HG02970 (cell line): ENCODE measurements around the gene RNF157.
"Not testable (repeated sequence)": the region's sequence is repeated elsewhere in the genome, so short reads cannot be mapped to it uniquely, and the experiment has no call there.

Source experiments
- ATAC-seq: cut with Tn5 transposase; IDR thresholded peaks from one replicate; pipeline ENCODE4 v1.9.1; 2021; ENCODE audit warnings: mild to moderate bottlenecking, moderate library complexity, moderate number of reproducible peaks; ENCODE audit not compliant: unreplicated experiment, low FRiP score

RNF157 gene

DNA sequence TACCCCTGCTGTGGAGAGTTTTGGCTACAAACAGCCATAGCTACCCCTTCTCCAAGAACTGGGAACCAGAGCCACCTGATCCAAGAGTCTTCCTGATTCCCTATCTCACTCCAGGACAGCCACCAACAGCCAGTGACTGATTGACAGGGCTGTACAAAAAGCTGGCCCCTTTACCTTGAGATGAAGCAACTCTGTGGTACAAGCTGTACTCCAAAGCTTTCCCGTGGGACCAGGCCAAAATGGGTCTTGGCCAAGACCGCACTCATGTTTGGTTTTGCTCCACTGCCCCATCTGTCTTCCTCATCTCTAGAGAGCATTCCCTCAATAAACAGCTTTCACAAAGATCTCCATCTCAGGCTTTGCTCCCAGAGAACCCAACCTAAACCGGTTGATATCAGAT, 43.6 kb downstream of the RNF157 start:
- ATAC-seq: no peak

DNA sequence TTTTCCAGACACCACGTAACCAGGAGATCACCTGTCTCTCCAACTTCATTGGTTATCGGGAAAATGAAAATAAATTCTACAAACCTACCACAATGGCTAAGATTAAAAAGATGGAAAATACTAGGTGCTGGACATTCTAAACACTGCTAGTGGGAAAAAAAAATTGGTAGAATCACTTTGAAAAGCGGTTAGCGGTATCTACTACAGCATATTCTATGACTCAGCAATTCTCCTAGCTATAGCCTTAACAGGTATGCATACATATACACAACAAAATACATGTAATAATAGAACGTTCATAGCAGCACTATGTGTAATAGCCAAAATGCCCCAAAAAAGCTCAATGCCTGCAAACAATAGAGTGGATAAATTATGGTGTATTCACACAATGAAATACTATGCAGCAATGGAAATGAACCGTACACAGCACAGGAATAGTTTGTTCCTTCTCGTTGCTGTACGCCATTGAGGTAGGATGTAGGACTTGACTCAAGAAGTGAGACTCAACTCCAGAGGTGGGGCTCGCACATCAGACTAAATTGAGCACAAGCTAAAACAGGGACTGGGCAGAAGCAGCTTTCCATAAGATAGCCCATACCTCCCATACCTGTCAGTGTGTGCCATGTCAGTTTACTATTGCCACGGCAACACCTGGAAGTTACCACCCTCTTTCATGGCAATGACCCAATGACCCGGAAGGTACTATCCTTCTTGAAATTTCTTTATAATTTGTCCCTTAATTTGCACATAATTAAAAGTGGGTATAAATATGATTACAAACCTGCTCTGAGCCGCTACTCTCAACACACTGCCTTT, 44.8 kb downstream of the RNF157 start:
- no peak for ATAC-seq

DNA sequence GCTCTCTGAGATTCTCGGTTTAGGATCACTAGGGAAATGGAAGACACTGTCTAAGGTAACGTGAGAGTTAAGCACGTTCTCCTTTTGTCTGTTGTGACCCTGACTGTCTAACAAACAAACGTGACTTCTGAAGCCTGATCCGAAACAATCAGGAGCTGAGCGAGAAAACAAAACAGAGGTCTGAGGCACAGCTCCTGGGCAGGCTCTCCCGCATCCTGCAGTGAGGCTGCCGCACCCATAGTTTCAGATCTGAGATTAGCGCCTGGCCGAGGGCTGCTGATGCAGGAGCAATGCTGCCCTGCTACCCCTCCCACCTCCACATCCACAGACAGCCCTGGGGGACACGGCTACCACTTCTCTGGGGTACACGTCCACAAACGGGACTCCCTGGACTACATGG, 46.7 kb downstream of the RNF157 start:
- no peak for ATAC-seq

DNA sequence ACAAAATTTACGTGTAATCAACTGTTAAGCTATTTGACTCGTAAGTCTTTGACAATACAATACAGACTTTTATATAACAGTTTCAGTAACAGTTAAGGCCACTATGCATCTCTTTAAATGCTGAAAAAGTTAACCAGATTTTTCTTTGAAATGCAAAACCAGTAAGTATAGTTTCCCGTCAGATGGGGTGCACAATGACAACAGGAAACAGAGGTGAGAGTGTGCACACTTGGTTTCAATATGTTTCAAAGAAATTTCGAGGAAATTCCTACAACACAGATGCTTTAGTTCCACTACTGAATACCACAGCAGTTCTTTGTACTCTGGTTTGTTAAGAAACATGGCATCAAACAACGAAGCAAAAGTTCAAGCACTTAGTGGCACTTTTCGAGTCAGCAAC, 48.4 kb downstream of the RNF157 start:
- peak; percentile 56 for ATAC-seq

DNA sequence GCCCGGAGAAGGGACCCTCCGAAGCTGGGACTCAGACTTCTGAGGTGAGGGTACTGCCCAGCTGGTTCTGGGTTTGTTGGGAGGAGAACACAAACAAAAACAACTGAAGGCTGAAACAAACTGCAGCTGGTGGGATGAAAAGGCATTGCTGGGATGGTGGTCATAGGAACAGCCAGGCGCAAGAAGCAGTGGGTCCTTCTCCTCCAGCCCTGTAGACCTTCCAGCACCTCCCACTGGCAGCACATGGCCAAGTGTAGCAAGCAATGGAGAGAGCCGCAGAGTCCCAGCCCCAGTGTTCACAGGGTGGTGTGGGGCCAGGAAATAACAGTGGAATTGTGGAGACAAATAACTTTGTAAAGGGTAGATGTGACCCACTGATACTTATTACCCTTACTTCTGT, 50.6 kb downstream of the RNF157 start:
- ATAC-seq: no peak

DNA sequence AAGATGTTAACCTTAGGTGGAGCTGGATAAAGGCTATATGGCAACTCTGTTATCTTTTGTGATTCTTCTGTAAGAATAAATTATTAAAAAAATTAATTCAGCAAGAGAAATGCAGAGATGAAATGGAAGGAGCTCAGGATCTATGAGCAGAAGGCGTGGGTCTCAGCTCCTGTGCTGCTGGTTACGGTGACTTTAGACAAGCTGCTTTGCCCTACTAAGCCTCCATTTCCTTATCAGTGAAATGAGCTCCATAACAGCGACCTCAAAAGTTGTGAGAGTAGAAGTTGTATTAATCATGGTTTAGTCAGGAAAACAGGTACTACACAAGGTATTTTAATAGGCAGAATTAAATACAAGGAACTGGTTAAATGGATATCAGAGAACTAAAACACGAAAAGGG, 51.0 kb downstream of the RNF157 start:
- no peak for ATAC-seq

DNA sequence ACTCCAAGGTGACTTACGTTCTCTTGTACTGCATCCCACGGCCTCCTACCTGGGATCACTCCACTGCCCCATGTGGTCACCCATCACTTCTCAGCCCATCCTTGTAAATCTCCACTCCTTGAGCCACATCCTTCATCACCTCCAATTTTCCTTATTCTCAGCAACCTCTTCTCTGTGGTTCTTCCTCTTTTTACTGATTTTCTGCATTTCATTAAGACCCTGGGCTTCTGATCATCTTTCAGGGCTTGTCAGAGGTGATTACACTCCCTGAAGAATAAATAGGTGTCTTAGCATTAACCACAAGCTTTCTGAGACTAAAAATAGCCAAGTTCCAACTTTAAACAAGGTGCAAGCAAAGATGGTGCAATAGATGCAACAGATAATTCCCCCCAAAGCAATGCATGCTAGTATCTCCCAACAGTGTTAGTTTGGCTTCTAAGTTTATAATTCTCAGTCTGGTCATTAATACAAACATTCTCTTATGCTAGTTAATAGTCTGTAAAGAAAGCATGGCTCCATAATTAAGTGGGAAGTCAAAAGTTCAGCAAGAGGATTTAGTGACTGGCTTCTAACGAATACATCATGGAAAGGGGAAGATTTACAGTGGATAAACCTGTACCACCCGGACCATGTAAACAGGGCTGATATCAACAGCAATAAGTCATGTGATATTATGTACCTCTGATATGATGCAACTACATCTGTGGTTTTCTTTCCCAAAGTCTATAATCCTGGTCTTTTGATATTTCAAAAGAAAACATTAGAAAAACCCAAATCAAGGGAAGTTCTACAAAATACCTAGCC, 51.9 kb downstream of the RNF157 start:
- no peak for ATAC-seq

DNA sequence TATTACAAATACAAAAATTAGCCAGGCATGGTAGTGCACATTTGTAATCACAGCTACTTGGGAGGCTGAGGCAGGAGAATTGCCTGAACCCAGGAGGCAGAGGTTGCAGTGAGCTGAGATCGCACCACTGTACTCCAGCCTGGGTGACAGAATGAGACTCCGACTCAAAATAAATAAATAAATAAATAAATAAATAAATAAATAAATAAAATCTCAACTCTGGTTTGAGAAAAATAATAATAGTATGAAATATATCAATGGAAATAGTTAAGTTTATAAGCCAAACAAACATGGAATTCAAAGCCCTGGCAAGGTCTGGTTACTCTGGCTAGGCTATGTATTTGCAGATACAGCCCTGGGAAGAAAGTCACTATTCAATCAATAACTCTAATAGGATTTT, 53.5 kb downstream of the RNF157 start:
- not testable (repeated sequence) for ATAC-seq

DNA sequence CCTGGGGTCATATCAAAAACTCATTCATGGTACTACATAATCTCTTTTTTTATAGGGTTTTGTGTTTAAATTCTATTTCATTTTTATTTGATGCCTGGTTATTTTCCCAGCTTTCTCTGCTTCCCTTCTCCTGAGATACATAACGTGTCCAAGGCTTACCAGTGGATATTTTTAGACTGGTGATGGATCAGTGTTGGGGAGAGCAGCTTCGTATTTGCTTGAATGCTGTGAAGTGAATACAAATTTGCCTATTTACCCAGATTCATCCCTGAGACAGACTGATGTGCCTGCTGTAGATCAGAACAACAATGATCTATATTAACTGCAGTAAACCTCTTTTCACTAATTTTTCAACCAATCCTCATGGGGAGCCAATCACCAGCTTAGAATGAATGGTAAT, 56.0 kb downstream of the RNF157 start:
- ATAC-seq: no peak

DNA sequence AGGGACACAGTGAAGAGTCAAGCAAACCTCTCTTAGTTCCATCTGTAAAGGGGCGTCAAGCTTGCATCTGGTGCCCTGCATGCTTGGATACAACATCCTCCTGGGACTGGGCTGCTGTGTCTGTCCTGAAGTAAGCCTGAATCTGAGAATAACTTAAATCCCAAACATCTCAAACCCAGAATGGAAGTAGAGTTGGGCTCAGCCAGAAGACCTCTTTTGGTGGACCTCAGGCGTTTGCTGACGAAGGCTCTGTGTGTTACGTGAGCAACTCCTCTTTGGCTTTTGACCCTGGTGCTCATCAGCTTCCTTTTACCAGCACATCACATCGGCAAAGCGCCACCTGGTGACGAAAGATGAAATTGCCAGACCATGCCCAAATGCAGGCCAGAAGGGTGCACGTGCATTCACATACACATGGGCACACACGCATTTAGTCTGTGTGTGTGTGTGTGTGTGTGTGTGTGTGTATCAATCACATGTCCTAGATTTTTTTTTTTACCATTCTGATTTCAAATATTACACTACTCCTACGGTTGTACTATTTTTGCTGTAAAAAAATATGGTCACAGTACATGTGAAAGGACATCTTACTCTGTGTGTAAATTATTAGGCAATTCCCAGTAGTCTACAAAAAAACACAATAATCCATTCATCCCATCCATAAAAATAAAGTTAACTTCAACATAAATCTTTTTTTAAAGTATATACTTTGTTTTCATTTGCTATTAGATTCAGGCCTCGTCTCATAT, 58.1 kb downstream of the RNF157 start:
- ATAC-seq: no peak

DNA sequence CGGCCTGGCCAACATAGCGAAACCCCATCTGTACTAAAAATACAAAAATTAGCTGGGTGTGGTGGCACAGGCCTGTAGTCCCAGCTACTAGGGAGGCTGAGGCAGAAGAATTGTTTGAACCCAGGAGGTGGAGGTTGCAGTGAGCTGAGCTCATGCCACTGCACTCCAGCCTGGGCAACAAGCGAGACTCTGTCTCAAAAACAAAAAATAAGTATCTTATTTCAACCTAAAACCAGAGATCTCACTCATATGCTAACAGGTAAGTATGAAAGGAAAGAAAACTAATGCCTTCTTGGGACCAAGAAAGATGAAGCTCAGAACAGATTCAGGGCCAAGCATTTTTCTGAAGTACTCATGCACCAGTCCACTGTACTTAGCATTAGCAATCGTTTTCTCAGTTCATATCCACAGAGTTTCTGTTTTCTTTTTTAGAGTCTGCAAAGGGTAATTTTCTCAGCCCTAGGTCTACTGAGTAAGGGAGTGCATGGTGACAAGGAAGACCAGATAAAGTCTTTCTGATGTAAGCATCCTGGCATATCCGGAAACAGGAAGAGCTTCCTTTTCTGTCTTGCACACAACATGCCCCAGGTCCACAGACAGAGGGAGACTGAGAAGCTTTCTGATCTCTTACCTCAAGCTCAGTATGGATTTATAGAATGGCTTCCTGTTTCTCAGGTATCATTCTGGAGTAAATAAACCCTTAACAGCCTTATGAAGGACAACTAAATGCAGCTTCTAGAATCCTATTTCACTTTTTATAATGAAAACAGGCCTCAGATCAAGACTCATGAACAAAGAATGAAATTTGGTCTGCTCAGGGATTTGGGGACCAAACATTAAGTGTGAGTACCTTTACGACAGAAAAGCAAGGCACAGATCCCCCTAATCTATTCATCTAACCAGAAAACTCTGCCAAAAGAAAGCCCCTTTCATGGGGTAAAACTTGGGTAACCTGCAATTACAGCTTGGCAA, 60.5 kb downstream of the RNF157 start:
- no peak for ATAC-seq

DNA sequence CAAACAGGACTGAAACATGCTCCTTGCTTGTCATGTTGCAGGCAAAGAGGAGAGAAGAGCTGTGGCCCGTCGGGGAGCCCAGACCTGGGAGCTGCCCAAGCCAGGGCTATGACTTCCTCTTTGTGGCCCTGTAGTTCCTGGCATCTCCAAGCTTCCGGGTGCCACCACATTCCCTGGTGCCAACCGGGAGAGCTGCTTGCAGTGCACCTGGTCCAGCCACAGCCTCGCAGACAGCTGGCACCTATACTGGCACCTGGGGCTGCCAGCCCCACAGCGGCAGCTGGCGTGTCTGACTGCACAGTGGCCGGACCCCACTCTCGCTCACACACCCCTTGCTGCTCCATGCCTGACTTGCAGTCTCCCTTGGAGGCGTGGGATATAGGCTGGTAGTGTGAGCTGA, 62.2 kb downstream of the RNF157 start:
- no peak for ATAC-seq

DNA sequence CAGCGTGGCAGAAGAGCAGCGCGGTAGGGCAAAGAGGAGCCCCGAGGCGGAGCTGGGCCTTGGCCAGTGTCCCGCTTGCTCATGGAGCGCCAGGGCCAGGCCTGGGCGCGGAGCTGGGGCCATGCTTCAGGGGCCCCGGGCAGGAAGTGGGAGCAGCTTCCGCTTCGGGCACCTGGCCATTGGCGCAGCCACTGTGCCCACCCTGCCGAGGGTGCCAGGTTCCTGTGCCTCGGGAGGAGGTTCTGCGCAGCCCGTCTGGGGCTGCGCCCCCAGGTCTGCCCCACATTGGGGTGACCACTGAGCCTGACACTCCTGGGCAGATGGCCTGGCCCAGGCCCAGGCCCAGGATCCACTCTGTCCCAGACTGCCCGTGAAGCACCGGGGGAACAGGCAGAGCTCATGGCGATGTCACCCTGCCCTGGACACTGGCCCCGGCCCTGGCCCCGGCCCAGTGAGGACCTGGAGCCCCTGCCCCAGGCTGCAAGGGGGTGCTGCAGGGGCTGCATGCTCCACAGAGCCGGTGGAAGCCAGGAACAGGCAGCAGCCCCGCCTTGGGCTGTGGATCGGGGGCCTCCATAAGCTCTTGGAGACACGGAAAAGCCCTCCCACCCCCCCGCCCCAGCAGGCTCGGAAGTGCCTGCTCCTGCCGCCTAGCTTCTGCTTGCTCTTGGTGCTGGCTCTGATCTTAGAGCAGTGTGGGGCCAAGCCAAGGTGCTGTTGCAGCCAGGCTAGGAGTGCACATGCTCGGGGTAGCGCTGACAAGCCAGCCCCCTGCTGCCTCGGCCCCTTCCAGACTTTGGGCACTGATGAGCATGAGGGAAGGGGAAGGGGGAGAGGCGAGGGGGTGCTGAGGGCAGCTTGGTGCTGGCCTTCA, 63.4 kb downstream of the RNF157 start:
- ATAC-seq: no peak

DNA sequence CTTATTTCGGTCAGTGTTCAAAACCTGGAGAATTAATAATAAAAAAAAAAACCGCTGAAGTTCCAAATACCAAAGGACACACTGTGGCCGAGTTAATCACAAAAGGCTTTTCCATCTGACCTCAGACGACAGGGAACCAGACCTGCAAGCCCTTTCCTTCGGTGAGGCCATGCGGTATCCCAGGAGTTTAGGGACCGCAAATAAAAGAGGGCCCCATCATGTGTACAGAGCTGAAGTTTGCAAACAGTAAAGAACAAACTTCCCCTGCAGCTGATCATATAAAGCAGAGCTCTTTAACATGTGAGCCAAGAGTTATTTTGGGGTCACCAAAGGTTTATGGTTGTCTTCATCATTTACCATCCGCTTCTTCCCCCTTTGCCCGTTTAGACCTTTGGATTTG, 66.3 kb downstream of the RNF157 start:
- no peak for ATAC-seq

DNA sequence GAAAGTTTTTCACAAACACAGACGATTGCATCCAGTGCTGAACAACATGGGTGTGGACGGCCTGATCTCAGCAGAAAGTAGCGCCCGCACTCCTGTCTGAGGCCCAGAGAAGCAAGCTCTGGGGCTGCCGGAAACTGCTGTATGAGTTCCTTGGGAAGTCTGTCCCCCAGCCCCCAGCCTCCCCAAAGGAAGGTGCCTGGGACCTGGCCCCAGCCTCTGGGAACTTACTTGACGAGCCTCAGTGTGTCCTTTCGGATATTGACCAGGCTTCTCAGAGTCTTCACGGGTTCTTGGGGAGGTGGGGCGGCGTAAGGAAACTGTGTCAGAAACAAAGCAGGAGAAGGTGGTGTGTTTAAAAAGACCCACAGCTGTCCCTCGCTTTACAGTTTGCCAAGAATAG, 66.8 kb downstream of the RNF157 start:
- ATAC-seq: no peak

DNA sequence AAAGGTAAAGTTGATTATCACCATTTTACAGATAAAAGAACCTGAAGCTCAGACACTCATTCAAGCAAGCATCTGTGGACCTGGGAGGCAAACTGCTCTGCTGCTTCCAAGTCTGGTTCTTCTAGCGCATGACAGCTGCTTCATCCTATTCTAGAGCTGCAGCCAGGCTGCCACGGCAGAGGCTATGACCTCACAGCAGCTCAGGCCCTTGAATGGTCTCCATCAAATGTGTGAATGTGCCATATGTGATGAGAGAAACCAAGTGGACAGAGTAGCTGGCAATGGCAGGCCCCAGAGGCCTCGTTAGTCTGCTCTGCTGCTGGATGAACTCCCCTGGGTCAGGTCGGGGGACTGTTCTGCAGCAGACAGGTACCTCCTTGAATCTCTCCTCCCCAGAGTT, 68.6 kb downstream of the RNF157 start:
- ATAC-seq: no peak

DNA sequence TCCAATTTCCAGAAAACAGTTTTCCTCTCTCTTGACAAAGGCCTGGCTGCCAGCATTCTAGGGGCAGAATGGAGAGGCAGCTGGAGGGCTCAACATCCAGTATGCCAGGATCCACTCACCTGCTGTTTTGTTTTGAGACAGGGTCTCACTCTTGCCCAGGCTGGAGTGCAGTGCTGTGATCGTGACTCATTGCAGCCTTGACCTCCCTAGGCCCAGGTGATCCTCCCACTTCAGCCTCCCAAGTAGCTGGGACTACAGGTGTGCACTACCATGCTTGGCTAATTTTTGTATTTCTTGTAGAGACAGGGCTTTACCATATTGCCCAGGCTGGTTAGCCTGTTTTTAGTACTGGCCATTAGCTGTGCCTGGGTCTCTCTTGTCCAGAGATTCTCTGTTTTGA, 70.2 kb downstream of the RNF157 start:
- ATAC-seq: no peak

DNA sequence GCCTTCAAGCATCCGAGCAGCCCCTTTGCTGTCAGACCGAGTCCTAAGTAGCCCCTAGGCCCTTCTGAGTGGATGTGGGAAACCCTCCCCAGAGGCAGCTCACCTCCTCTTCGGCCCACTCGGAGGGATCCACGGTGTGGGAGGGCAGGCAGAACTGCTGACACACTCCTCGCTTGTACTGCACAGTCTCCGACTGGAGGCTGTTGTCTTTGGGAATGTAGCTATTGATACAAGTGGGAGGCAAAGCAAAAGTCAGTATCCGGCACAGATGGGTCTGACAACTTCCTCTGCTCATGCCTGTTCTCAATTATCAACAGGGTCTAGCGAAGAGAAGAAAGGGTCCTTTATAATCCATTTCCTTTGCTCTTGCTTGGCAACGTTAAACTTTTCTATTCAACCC, 73.4 kb downstream of the RNF157 start:
- ATAC-seq: no peak

DNA sequence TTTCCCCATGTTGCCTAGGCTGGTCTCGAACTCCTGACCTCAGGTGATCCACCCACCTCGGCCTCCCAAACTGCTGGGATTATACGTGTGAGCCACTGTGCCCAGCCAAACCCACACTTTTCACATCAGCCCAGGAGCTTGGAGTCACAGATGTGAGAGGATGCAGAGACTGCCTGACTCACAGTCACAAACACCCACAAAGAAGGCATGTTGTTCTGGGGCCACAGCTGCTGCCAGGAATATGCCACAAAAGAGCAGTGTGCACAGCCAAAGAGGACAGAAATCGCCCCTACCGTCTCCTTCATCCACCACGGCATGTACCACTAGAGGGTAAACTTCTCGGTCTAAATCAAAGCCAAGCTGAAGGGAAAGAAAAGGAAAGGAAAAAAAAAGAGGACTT, 74.1 kb downstream of the RNF157 start:
- ATAC-seq: no peak
